K562 (cell line): ENCODE measurements around the gene METRNL. TPM values are rescaled to one million over a fixed set of nuclear protein-coding genes. Genes with fewer than 3 reads are reported as not detected.

Experiments used
- ATAC-seq: fragments of 200-7000 bp; cut with Tn5 transposase; 3 replicates; pipeline ENCODE4 v1.9.1; 2020; ENCODE audit warnings: moderate library complexity
- BruUV-seq: library from RNA; stranded (reverse); fragments of 400-500 nt; replicated peaks from 2 replicates; lab custom pipeline; 2021; lab: Mats Ljungman, UMichigan
- CTCF ChIA-PET: fragments of 300-600 bp; formaldehyde crosslinking; extraction: SDS; loops from one replicate; lab custom pipeline; 2021; ENCODE audit warnings: low intra/inter-chr PET ratio; lab: Yijun Ruan, JAX
- POLR2A ChIA-PET: fragments of 300-600, 350-650 bp; sonication (Branson Sonifier 250); formaldehyde crosslinking; extraction: SDS; loops from one replicate; lab custom pipeline; 2021; ENCODE audit warnings: antibody characterized with exemption, inconsistent platforms; lab: Yijun Ruan, JAX
- DNase-seq, 4 experiments: peaks; one replicate each; pipeline versions ENCODE4 v3.0.0 to v3.0.0-alpha.2; 2011 to 2018; ENCODE audit warnings: low spot score in 3 of 4, mixed read lengths in 3 of 4; ENCODE audit errors: extremely low read depth in 1 of 4
- FAIRE-seq: peaks from 2 replicates; lab custom pipeline; 2011; peaks lifted over from hg19 to GRCh38; lab: Jason Lieb, UNC
- H2AFZ ChIP-seq: 2 replicates; pipeline ENCODE4 v1.6.0; 2011; ENCODE audit warnings: low read depth, low read length, control low read depth, inconsistent platforms
- H3K27ac ChIP-seq: fragments of 200-600 bp; 3 replicates; pipeline ENCODE4 v1.8.0; 2011; ENCODE audit warnings: low read depth, mild to moderate bottlenecking, control low read depth, inconsistent platforms, low read length, moderate library complexity, mixed read lengths; ENCODE audit errors: extremely low read depth
- H3K27me3 ChIP-seq, 2 experiments: fragments of 300-600 bp in 1 of 2; 2 replicates in 1 of 2; 3 replicates in 1 of 2; pipeline versions ENCODE4 v1.6.0 to v1.8.0; 2011; ENCODE audit warnings: inconsistent platforms in 2 of 2, low read length in 2 of 2, mild to moderate bottlenecking in 1 of 2, mixed read lengths in 1 of 2, moderate library complexity in 1 of 2; ENCODE audit not compliant: control insufficient read depth in 2 of 2, insufficient read depth in 2 of 2
- H3K36me3 ChIP-seq: fragments of 300-600 bp; 3 replicates; pipeline ENCODE4 v1.8.0; 2011; ENCODE audit warnings: mild to moderate bottlenecking, low read length, inconsistent platforms; ENCODE audit not compliant: control insufficient read depth, insufficient read depth
- H3K4me1 ChIP-seq, 2 experiments: fragments of 200-600 bp in 1 of 2; replicated peaks in 1 of 2; 2 replicates in 1 of 2; 3 replicates in 1 of 2; pipeline versions ENCODE4 v1.5.1 to v1.8.0; 2011; ENCODE audit warnings: inconsistent platforms in 2 of 2, low read length in 2 of 2, mild to moderate bottlenecking in 1 of 2, mixed read lengths in 1 of 2, moderate library complexity in 1 of 2; ENCODE audit not compliant: control insufficient read depth in 2 of 2, insufficient read depth in 2 of 2
- H3K4me2 ChIP-seq: 2 replicates; pipeline ENCODE4 v1.6.1; 2011; ENCODE audit warnings: low read length, control low read depth, inconsistent platforms, mixed read lengths; ENCODE audit not compliant: insufficient read depth
- H3K4me3 ChIP-seq: fragments of 200-600 bp; sonication (generic), shearing (Covaris generic); 2 replicates; pipeline ENCODE4 v1.5.1; 2016; ENCODE audit warnings: control low read depth, inconsistent platforms
- H3K79me2 ChIP-seq: fragments of 200-600 bp; 3 replicates; pipeline ENCODE4 v1.8.0; 2011; ENCODE audit warnings: low read length, inconsistent platforms; ENCODE audit not compliant: control insufficient read depth, insufficient read depth
- H3K9ac ChIP-seq, 2 experiments: 2 replicates each; pipeline versions ENCODE4 v1.6.0 to v1.6.1; 2011; ENCODE audit warnings: low read depth in 2 of 2, low read length in 2 of 2, control low read depth in 1 of 2, inconsistent platforms in 1 of 2, mild to moderate bottlenecking in 1 of 2, mixed read lengths in 1 of 2; ENCODE audit not compliant: insufficient read depth in 1 of 2
- H3K9me1 ChIP-seq: one replicate; pipeline ENCODE4 v1.6.0; 2011; ENCODE audit warnings: inconsistent platforms, mild to moderate bottlenecking, low read length, moderate library complexity; ENCODE audit not compliant: control insufficient read depth, insufficient read depth
- H3K9me3 ChIP-seq: replicated peaks from 2 replicates; pipeline ENCODE4 v1.5.1; 2011; ENCODE audit warnings: low read depth, low read length, inconsistent platforms; ENCODE audit not compliant: control insufficient read depth, insufficient read depth
- H4K20me1 ChIP-seq: replicated peaks from 2 replicates; pipeline ENCODE4 v1.6.1; 2011; ENCODE audit warnings: low read length, inconsistent platforms, mixed read lengths; ENCODE audit not compliant: control insufficient read depth, insufficient read depth
- DACH1 ChIP-seq: fragments of 450-650 bp; IDR thresholded peaks from 2 replicates; pipeline ENCODE4 v1.6.1; 2018; ENCODE audit not compliant: partially characterized antibody
- LEF1 ChIP-seq: fragments of 450-650 bp; IDR thresholded peaks from 2 replicates; pipeline ENCODE4 v1.6.1; 2016; ENCODE audit warnings: mild to moderate bottlenecking
- WGBS: fragments of 100-300 bp; shearing (Covaris generic); methylation state at CpG from one replicate; pipeline ENCODE4 v1.1.6; 2016; ENCODE audit warnings: low coverage, mixed read lengths; ENCODE audit not compliant: insufficient coverage; ENCODE audit errors: missing lambda C conversion rate; 5-methylcytosine and 5-hydroxymethylcytosine counted together
- in situ Hi-C: fragments of 300-500 bp; cut with MboI; formaldehyde crosslinking; loops from 4 replicates; pipeline ENCODE4 v1.15.0; 2018; ENCODE audit warnings: inconsistent platforms, mixed read lengths
- intact Hi-C: fragments of 100-400 bp; cut with micrococcal nuclease; formaldehyde crosslinking; loops from 2 replicates; pipeline ENCODE4 v1.14.2; 2022
- polyA plus RNA-seq, 8 experiments: library from polyadenylated mRNA; depleted of rRNA in 4 of 8; stranded (reverse) in 5 of 8; unstranded in 3 of 8; fragments of >200 nt; fragmentation: Nextera tagmentation in 2 of 8; fragmentation: Illumina TruSeq in 1 of 8; extraction: Ambion mirVana in 2 of 8; extraction: Trizol in 1 of 8; gene quantifications; 2 replicates each; pipeline versions ENCODE4 v1.2.1 to v1.2.3, GENCODE V29; 2011 to 2014; ENCODE audit warnings: inconsistent platforms in 1 of 8, missing spikeins in 1 of 8
- total RNA-seq, 7 experiments: library from RNA; depleted of rRNA in 6 of 7; stranded (reverse); fragments of >200 nt in 6 of 7; fragmentation: Illumina TruSeq in 2 of 7; extraction: Trizol in 2 of 7; gene quantifications; 2 replicates each; pipeline versions ENCODE4 v1.2.1 to v1.2.3, GENCODE V29; 2011 to 2021; ENCODE audit warnings: low replicate concordance in 1 of 7
- TF ChIP-seq, protein P1 (sequence below): IDR thresholded peaks from 2 replicates; pipeline ENCODE4 v1.6.1; 2014; ENCODE audit warnings: antibody characterized with exemption
- TF ChIP-seq, protein P2 (sequence below), 2 experiments: fragments of 450-650 bp in 1 of 2; sonication (generic) in 1 of 2; formaldehyde crosslinking in 1 of 2; IDR thresholded peaks in 1 of 2; conservative IDR thresholded peaks in 1 of 2; 2 replicates each; pipeline versions ENCODE4 v1.6.1 to v1.8.1; 2016 to 2023; ENCODE audit warnings: mild to moderate bottlenecking in 2 of 2, moderate library complexity in 2 of 2, inconsistent platforms in 1 of 2, missing genetic modification reagents in 1 of 2

The METRNL gene
- total and polyA plus RNA-seq, 9 of the 15 experiments (the other 6 are each of a cell fraction or from before 2014, with no cell fraction given): 0.17 to 31.8 (median 2.9) TPM

DNA sequence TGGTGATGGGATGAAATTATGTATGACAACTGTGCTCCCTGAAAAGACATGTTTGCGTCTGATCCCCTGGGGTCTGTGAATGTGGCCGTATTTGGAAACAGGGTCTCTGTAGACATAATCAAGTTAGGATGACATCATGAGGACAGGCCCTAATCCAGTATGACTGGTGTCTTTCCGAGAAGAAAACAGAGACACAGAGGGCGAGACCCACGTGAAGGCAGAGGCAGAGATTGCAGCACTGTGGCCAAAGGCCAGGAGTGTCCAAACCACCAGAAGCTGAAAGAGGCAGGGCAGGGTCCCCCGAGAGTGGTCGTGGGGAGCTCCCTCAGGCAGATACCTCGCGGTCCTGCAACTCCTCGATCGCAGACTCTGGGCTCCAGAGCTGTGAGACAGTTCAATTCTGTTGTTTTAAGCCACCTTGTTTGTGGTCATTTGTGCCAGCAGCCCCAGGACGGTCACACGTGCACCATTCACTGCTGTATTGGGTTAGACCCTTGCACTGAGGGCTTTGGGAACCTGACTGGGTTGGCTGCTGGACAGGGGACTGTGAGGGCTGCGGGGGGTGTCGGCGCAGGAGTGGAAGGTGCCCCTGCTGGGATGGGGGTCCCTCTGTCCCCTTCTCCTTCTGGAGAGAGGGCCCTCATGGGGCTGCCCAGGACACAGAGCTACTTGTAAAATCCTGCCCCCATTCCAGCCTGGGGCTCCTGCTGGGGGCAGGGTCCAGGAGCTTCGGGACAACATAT lies 27.7 kb downstream of the METRNL start:
- WGBS: 5% methylated on average over 16 of the region's 17 CpGs
- CTCF ChIA-PET: no interaction called here
- Histone ChIP-seq H3K27ac (no peak overlapping the region), H3K9ac (no peak overlapping the region), H4K20me1 (peaks cover 9% of the 10 kb centered on the region), H3K4me2 (no peak overlapping the region), H3K9me1 (peaks cover 4% of the 10 kb centered on the region), H2AFZ (no peak overlapping the region), H3K27me3 (peaks cover 16 to 65% of the 10 kb centered on the region in 2 experiments)
- in situ Hi-C loops: no loop called here
- DNase-seq (no peak), FAIRE-seq (no peak)
- TF ChIP-seq LEF1 (no peak), DACH1 (no peak)
- TF ChIP-seq, protein P1, sequence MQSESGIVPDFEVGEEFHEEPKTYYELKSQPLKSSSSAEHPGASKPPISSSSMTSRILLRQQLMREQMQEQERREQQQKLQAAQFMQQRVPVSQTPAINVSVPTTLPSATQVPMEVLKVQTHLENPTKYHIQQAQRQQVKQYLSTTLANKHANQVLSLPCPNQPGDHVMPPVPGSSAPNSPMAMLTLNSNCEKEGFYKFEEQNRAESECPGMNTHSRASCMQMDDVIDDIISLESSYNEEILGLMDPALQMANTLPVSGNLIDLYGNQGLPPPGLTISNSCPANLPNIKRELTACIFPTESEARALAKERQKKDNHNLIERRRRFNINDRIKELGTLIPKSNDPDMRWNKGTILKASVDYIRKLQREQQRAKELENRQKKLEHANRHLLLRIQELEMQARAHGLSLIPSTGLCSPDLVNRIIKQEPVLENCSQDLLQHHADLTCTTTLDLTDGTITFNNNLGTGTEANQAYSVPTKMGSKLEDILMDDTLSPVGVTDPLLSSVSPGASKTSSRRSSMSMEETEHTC: no peak
- TF ChIP-seq, protein P2, sequence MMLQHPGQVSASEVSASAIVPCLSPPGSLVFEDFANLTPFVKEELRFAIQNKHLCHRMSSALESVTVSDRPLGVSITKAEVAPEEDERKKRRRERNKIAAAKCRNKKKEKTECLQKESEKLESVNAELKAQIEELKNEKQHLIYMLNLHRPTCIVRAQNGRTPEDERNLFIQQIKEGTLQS (IDR thresholded peaks at IDR 0.05): peak; percentile 31
- TF ChIP-seq, protein P2 (CRISPR knock-in tag; conservative IDR thresholded peaks at IDR 0.05): no peak
- TF ChIP-seq, all 486 proteins: peak for 1
- H3K36me3 ChIP-seq: no peaks in the 10 kb centered on the region
- POLR2A ChIA-PET: interaction anchor here (0.5 kb wide), 1 partner anchor 9 kb away, joined by 3 read pairs; no protein-coding TSS in a partner anchor
- H3K4me3 ChIP-seq: no peak overlapping the region
- H3K9me3 ChIP-seq: no peaks in the 10 kb centered on the region; the same call in none of the 2 replicates
- intact Hi-C loops: no loop called here
- no peak for ATAC-seq
- peaks cover 19 to 57% of the 10 kb centered on the region in 2 experiments; a peak in 4 of 5 replicates for H3K4me1 ChIP-seq
- no TSS peak for BruUV-seq
- H3K79me2 ChIP-seq: no peaks in the 10 kb centered on the region
